OCI-LY7 (cell line): ENCODE measurements around the gene OR2V1. TPM values are rescaled to one million over a fixed set of nuclear protein-coding genes. Genes with fewer than 3 reads are reported as not detected.

ENCODE experiments used
- total RNA-seq, 2 experiments: library from RNA; depleted of rRNA in 1 of 2; stranded (reverse); fragments of >200 nt in 1 of 2; shearing (Covaris generic) in 1 of 2; gene quantifications; 2 replicates each; pipeline ENCODE4 v1.2.3, GENCODE V29; 2014 to 2022

The OR2V1 gene
- total RNA-seq, 2 experiments from 2014 or later, result not detected

Other genes starting within 250 kb of the OR2V1 start
- not detected in 2 replicates for gene BTNL8, start 232.0 kb downstream of the OR2V1 start, total RNA-seq (2014; rRNA removed; shearing (Covaris generic))
- gene BTNL8, start 232.0 kb downstream of the OR2V1 start, total RNA-seq (2022), result not detected in 2 replicates
- not detected in 2 replicates for gene BTNL3, start 142.3 kb downstream of the OR2V1 start, total RNA-seq (2014; rRNA removed; shearing (Covaris generic))
- not detected in 2 replicates for gene BTNL3, start 142.3 kb downstream of the OR2V1 start, total RNA-seq (2022)
- 162 and 188 TPM in 2 replicates for gene BTNL9, start 90.9 kb downstream of the OR2V1 start, total RNA-seq (2014; rRNA removed; shearing (Covaris generic))
- 219 and 232 TPM in 2 replicates for gene BTNL9, start 90.9 kb downstream of the OR2V1 start, total RNA-seq (2022)
- 0.06 and 0.23 TPM in 2 replicates for gene OR2V2, start 16.4 kb upstream of the OR2V1 start, total RNA-seq (2014; rRNA removed; shearing (Covaris generic))
- not detected in 2 replicates for gene OR2V2, start 16.4 kb upstream of the OR2V1 start, total RNA-seq (2022)
- 0.22 and 0.44 TPM in 2 replicates for gene TRIM7, start 74.0 kb upstream of the OR2V1 start, total RNA-seq (2014; rRNA removed; shearing (Covaris generic))
- 1.8 and 2.2 TPM in 2 replicates for gene TRIM7, start 74.0 kb upstream of the OR2V1 start, total RNA-seq (2022)
- 30.2 and 30.4 TPM in 2 replicates for gene TRIM41, start 92.1 kb upstream of the OR2V1 start, total RNA-seq (2014; rRNA removed; shearing (Covaris generic))
- 68.2 and 73.4 TPM in 2 replicates for gene TRIM41, start 92.1 kb upstream of the OR2V1 start, total RNA-seq (2022)
- 4,583 and 5,614 TPM in 2 replicates for gene RACK1, start 112.7 kb upstream of the OR2V1 start, total RNA-seq (2014; rRNA removed; shearing (Covaris generic))
- gene RACK1, start 112.7 kb upstream of the OR2V1 start, total RNA-seq (2022), result 2,077 and 2,357 TPM in 2 replicates
- gene TRIM52, start 130.0 kb upstream of the OR2V1 start, total RNA-seq (2014; rRNA removed; shearing (Covaris generic)), result 16.1 and 25.1 TPM in 2 replicates
- 33.5 and 34.5 TPM in 2 replicates for gene TRIM52, start 130.0 kb upstream of the OR2V1 start, total RNA-seq (2022)
- 0.15 TPM in 1 of 2 replicates, not detected in the other for gene OR4F3, start 236.1 kb upstream of the OR2V1 start, total RNA-seq (2014; rRNA removed; shearing (Covaris generic))
- not detected in 2 replicates for gene OR4F3, start 236.1 kb upstream of the OR2V1 start, total RNA-seq (2022)